GM23338 (cell line): ENCODE measurements around the gene GRID1.

ENCODE experiments used
- CREB1 ChIP-seq: fragments of 250-450 bp; sonication (Bioruptor Pico); IDR thresholded peaks from 2 replicates; pipeline ENCODE4 v1.5.0; 2020; ENCODE audit warnings: low read depth, mild to moderate bottlenecking, moderate library complexity
- EZH2phosphoT487 ChIP-seq: fragments of 200-600 bp; sonication (generic); IDR thresholded peaks from one replicate; pipeline ENCODE4 v1.8.1; 2018; ENCODE audit warnings: antibody characterized with exemption; ENCODE audit not compliant: unreplicated experiment
- TF ChIP-seq, protein P1 (sequence below), 2 experiments: fragments of 200-600 bp in 1 of 2; sonication (generic) in 1 of 2; conservative IDR thresholded peaks; 2 replicates each; pipeline versions ENCODE4 v1.5.1 to v1.6.1; 2016 to 2017; ENCODE audit warnings: antibody characterized with exemption in 2 of 2, low read depth in 2 of 2, mild to moderate bottlenecking in 2 of 2, moderate library complexity in 1 of 2

- TF ChIP-seq, protein P1, sequence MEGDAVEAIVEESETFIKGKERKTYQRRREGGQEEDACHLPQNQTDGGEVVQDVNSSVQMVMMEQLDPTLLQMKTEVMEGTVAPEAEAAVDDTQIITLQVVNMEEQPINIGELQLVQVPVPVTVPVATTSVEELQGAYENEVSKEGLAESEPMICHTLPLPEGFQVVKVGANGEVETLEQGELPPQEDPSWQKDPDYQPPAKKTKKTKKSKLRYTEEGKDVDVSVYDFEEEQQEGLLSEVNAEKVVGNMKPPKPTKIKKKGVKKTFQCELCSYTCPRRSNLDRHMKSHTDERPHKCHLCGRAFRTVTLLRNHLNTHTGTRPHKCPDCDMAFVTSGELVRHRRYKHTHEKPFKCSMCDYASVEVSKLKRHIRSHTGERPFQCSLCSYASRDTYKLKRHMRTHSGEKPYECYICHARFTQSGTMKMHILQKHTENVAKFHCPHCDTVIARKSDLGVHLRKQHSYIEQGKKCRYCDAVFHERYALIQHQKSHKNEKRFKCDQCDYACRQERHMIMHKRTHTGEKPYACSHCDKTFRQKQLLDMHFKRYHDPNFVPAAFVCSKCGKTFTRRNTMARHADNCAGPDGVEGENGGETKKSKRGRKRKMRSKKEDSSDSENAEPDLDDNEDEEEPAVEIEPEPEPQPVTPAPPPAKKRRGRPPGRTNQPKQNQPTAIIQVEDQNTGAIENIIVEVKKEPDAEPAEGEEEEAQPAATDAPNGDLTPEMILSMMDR (conservative IDR thresholded peaks at IDR 0.05; ENCODE audit: low read depth in 2 of 2), result no peak
- no peak for TF ChIP-seq EZH2phosphoT487
- TF ChIP-seq CREB1, result no peak
Observed at GRCh38 chr10:85741626-85742300, 624.8 kb downstream of the GRID1 start.
